IPS-15b (cell line): Measurements from ENCODE around the gene ADGRB3.
"Not testable (repeated sequence)": the region's sequence is repeated elsewhere in the genome, so short reads cannot be mapped to it uniquely, and the experiment has no call there.

Experiments used
- H3K27me3 ChIP-seq: one replicate; pipeline ENCODE4 v1.6.1; 2013; ENCODE audit warnings: low read length; ENCODE audit not compliant: control insufficient read depth, insufficient read depth
- H3K36me3 ChIP-seq: one replicate; pipeline ENCODE4 v1.6.1; 2013; ENCODE audit warnings: low read length; ENCODE audit not compliant: control insufficient read depth, insufficient read depth
- H3K4me1 ChIP-seq: one replicate; pipeline ENCODE4 v1.6.1; 2013; ENCODE audit warnings: mild to moderate bottlenecking, low read length; ENCODE audit not compliant: control insufficient read depth, insufficient read depth
- H3K4me3 ChIP-seq: one replicate; pipeline ENCODE4 v1.5.1; 2013; ENCODE audit warnings: low read depth, low read length
- H3K9ac ChIP-seq: one replicate; pipeline ENCODE4 v1.6.1; 2013; ENCODE audit warnings: low read depth, mild to moderate bottlenecking, low read length
- H3K9me3 ChIP-seq: one replicate; pipeline ENCODE4 v1.6.1; 2013; ENCODE audit warnings: mild to moderate bottlenecking, low read length; ENCODE audit not compliant: control insufficient read depth, insufficient read depth

Gene ADGRB3

DNA sequence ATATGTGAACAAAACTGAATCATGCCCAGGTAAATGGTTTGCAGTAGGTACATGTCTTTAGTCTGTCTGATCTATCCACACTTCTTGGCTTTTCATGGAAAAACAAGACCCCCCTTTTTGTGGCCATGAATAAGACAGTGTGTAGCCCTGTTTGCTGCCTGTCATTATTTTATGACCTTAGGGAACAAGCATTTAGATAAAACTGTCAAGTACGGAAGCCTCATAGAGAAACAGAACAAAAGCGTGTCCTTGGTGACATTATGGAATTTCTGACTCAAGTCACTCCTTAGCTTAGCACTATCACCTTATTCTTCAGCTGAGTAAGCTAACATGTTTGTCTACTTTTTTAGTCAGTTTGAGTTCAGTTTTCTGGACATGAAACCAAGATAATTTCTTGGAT is 476.2 kb downstream of the ADGRB3 start:
- no peaks in the 10 kb centered on the region for H3K36me3 ChIP-seq
- H3K9me3 ChIP-seq, result no peaks in the 10 kb centered on the region
- H3K4me3 ChIP-seq, result no peak overlapping the region
- no peaks in the 10 kb centered on the region for H3K4me1 ChIP-seq
- no peaks in the 10 kb centered on the region for H3K27me3 ChIP-seq
- no peak overlapping the region for H3K9ac ChIP-seq

DNA sequence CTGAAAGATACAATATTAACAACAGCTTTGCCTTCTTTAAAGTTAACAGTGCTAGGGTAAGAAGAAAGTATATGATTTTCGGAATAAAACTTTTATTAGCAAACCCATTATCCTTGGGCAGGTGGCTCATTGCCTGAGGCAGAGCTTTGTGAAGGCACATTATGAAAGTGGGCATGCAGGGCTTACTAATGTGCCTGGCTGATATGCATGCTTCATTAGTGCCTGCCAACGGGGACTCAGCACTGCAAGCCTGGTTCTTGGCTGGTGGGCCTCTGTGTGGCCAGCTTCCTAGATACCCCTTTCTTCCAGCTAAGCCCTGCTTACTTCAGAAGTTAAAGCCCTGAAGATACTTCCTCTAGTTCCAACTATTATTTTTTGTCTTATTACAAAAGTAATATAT is 481.6 kb downstream of the ADGRB3 start:
- no peak overlapping the region for H3K4me3 ChIP-seq
- no peaks in the 10 kb centered on the region for H3K4me1 ChIP-seq
- no peak overlapping the region for H3K9ac ChIP-seq
- H3K9me3 ChIP-seq, result no peaks in the 10 kb centered on the region
- H3K36me3 ChIP-seq, result no peaks in the 10 kb centered on the region
- H3K27me3 ChIP-seq, result no peaks in the 10 kb centered on the region

DNA sequence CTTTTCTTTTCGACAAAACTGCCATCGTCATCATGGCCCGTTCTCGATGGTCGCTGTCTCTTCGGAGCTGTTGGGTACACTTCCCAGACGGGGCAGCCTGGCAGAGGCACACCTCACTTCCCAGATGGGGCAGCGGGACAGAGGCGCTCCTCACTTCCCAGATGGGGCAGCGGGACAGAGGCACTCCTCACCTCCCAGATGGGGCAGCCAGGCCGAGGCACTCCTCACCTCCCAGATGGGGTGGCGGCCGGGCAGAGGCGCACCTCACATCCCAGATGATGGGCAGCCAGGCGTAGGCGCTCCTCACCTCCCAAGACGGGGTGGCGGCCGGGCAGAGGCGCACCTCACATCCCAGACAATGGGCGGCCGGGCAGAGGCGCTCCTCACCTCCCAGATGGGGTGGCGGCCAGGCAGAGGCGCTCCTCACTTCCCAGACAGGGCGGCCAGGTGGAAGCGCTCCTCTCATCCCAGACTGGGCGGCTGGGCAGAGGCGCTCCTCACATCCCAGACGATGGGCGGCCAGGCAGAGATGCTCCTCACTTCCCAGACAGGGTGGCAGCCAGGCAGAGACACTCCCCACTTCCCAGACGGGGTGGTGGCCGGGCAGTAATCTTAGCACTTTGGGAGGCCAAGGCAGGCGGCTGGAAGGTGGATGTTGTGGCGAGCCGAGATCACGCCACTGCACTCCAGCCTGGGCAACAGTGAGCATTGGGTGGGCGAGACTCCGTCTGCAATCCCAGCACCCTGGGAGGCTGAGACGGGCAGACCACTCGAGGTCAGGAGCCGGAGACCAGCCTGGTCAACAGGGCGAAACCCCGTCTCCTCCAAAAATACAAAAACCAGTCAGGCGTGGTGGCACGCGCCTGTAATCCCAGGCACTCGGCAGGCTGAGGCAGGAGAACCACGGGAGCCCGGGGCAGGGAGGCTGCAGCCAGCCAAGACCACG is 486.7 kb downstream of the ADGRB3 start:
- not testable (repeated sequence) for H3K27me3 ChIP-seq, H3K4me1 ChIP-seq, H3K9me3 ChIP-seq, H3K9ac ChIP-seq, H3K4me3 ChIP-seq, H3K36me3 ChIP-seq

DNA sequence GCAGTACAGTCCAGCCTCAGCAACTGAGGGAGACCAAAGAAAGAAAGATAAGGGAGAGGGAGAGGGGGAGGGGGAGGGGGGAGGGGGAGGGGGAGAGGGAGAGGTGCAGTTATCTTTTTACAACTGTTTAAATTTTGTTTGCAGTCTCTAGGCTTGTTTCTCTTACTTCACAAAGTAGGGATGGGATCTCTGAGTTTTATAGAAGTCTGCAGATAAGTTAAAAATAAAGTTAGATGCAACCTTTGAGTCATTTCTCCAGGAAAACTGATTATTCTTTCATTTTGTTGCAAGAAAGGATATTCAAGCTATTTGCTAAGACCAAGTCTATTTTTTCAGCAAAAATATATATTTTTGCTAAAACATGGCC is 487.3 kb downstream of the ADGRB3 start:
- Histone ChIP-seq H3K4me3 (no peak overlapping the region), H3K4me1 (no peaks in the 10 kb centered on the region), H3K27me3 (no peaks in the 10 kb centered on the region), H3K36me3 (no peaks in the 10 kb centered on the region), H3K9ac (no peak overlapping the region), H3K9me3 (no peaks in the 10 kb centered on the region)

DNA sequence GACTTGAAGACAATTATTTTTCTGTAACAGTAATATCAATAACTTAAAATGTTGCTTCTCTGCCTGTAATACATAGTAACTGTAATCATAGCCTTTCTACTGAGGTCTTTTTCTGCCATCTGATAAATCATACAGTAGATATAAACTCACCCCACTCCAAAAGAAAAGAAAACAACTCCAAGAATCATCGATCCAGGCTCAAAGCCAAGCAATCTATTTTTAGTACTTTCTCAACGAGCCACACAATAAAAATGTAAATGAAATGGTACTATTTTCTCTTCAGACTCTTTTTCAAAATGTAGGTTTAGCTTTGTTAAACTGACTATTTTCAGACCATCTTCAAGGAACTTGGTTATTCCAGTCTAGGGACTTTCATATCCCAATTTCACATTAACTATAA is 493.3 kb downstream of the ADGRB3 start:
- H3K9ac ChIP-seq, result no peak overlapping the region
- no peak overlapping the region for H3K4me3 ChIP-seq
- H3K9me3 ChIP-seq, result no peaks in the 10 kb centered on the region
- no peaks in the 10 kb centered on the region for H3K4me1 ChIP-seq
- H3K36me3 ChIP-seq, result no peaks in the 10 kb centered on the region
- H3K27me3 ChIP-seq, result no peaks in the 10 kb centered on the region

DNA sequence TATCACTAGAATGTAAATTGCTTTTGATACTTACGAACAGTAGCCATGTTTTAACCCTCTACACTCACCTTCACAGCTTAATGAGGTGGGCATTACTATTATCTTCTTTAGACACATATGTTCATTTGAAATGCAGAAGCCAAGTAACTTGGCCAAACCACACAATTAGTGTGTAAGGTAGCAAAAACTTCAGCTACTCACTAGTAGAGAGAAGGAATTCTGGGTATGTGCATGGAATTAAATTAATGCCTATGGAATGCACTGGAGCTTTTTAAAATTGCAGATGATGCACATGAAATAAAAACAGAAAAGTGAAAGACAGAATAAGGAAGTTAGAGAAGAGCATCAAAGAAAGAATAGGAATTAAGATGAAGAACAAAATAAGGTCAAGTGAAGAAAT is 494.0 kb downstream of the ADGRB3 start:
- Histone ChIP-seq H3K4me1 (no peaks in the 10 kb centered on the region), H3K36me3 (no peaks in the 10 kb centered on the region), H3K9ac (no peak overlapping the region), H3K9me3 (no peaks in the 10 kb centered on the region), H3K27me3 (no peaks in the 10 kb centered on the region), H3K4me3 (no peak overlapping the region)

DNA sequence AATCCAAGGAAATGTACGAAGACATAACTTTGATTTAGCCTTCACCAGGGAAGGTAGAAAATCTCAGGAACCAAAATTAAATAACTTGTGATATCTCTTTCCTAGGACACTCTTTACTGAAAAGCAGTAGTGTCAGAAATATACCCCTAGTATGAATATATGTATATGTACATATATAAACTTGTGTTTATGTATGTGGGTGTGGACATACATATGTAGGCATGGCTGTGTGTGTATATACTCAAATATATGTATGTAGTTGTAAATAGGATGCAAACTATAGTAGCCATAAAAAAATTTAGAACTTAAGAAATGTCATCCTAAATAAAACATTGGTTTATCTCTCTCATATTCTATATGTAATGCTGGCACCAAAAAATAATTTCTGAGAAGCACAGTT is 500.8 kb downstream of the ADGRB3 start:
- no peaks in the 10 kb centered on the region for H3K9me3 ChIP-seq
- H3K4me1 ChIP-seq, result peaks cover 2% of the 10 kb centered on the region
- no peaks in the 10 kb centered on the region for H3K27me3 ChIP-seq
- no peaks in the 10 kb centered on the region for H3K36me3 ChIP-seq
- no peak overlapping the region for H3K4me3 ChIP-seq
- H3K9ac ChIP-seq, result no peak overlapping the region

DNA sequence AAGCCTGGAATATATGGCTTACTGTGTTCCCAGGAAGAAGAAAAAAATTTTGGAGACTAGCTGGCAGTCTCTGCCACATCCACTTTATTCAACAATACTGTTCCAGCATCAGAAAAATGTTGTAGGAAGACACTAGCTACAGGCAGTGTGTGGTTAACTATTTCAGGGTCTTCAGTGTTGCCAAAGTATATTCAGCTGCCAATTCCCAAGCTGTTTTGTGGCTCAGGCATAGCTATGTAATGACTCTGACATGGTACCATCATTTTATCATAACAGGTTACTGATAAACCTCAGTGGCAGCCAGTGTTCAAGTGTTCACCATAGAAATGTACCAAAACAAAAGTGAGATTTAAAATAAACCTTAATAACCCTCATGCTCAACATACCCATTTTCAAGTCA is 503.1 kb downstream of the ADGRB3 start:
- Histone ChIP-seq H3K27me3 (no peaks in the 10 kb centered on the region), H3K4me1 (peaks cover 2% of the 10 kb centered on the region), H3K4me3 (no peak overlapping the region), H3K36me3 (no peaks in the 10 kb centered on the region), H3K9ac (no peak overlapping the region), H3K9me3 (no peaks in the 10 kb centered on the region)

DNA sequence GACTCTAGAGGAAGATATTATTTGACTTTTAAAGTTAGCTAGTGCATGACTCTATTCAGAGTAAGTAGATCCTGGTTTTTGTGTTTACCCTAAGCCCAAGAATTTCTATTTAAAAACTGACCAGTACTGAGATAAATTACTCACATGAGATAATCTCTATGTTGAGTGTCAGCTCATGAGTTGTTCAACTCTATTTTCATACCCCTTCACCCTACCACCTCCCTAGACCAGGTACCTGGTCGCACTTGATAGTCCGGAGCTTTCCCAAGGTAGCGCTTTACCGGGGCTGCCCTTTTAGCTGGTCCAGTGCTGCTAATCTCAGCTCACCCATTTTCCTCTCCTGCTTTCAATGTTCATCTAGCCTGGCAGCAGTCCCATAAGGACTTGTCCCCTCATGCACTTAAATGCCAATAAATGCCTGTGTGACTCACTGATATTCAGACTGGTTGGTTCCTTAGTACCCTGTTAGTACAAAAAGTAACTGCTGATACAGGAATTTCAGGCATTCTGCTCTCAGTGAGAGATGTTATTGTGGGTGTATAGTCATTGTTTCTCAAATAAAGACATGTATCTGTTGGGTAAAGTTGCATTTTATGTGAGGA is 503.9 kb downstream of the ADGRB3 start:
- Histone ChIP-seq H3K27me3 (no peaks in the 10 kb centered on the region), H3K9ac (no peak overlapping the region), H3K36me3 (no peaks in the 10 kb centered on the region)

DNA sequence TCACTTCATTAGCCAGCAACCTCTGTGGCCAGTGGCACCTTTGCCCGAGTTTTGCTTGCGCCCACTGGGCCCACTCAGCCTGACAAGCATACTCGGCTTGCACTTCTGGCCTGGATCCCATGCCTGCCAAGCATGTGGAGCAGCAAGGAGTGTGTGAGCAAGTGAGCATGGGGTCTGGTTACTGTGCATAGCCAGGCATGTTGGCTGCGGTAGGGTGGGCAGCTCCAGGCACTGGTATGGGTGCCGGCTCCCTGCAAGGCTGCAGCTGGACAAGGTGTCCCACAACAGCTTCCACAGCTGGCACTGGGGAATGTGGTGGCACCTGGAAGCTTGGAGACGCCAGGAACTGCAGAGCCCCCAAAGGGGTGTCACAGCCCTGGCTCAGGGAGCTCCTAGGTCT is 510.0 kb downstream of the ADGRB3 start:
- Histone ChIP-seq H3K36me3 (no peaks in the 10 kb centered on the region), H3K4me1 (no peaks in the 10 kb centered on the region), H3K27me3 (no peaks in the 10 kb centered on the region), H3K9ac (no peak overlapping the region), H3K9me3 (peaks cover 8% of the 10 kb centered on the region), H3K4me3 (no peak overlapping the region)

More for the DNA sequence above, 503.9 kb downstream of the ADGRB3 start:
- H3K9me3 ChIP-seq, result no peaks in the 10 kb centered on the region
- peaks cover 2% of the 10 kb centered on the region for H3K4me1 ChIP-seq
- no peak overlapping the region for H3K4me3 ChIP-seq

DNA sequence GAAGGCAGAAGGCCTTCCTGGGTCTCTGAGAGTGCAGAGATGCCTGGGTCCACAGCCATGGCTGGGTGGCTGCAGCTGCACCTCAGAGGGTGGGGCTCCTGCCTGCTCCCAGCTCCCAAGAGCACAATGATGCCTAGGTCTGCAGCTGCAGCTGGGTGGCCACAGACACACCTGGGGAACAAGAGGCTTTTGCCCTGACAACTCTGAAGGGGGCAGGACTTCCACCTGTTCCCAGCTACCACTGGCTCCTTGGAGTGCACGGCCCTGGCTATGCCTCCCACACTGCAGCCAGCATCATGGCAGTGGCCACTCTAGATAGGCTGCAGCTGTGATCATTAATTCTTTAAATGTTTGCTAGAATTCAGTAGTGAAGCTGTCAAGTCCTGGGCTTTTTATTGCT is 511.3 kb downstream of the ADGRB3 start:
- no peaks in the 10 kb centered on the region for H3K36me3 ChIP-seq
- no peak overlapping the region for H3K9ac ChIP-seq
- no peaks in the 10 kb centered on the region for H3K4me1 ChIP-seq
- no peak overlapping the region for H3K4me3 ChIP-seq
- H3K9me3 ChIP-seq, result peaks cover 8% of the 10 kb centered on the region
- H3K27me3 ChIP-seq, result no peaks in the 10 kb centered on the region

DNA sequence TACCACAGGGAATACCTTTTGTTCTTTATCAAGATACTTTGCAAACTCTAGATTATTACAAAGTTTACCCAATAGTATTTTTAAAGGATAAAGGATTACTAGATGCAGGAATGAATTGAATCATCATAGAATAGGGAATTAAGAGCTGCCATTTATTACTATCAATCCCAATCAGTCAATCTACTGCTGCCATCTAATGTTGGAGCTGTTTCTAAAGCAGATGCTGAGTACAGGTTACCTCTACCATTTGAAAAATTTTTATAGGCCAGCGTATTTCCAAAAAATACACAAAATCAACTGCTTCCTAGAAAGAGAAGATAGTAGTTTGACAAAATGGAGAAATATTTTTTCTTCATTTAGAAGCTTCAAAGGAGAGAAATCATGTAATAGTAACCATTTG is 520.4 kb downstream of the ADGRB3 start:
- no peaks in the 10 kb centered on the region for H3K27me3 ChIP-seq
- H3K9ac ChIP-seq, result no peak overlapping the region
- no peak overlapping the region for H3K4me3 ChIP-seq
- H3K4me1 ChIP-seq, result no peaks in the 10 kb centered on the region
- H3K36me3 ChIP-seq, result no peaks in the 10 kb centered on the region
- H3K9me3 ChIP-seq, result no peaks in the 10 kb centered on the region
